WTC11 (cell line): ENCODE results near the gene ALKBH6. TPM values are rescaled to one million over a fixed set of nuclear protein-coding genes. Genes with fewer than 3 reads are reported as not detected.

Experiments
- ATAC-seq: fragments of 200-7000 bp; cut with Tn5 transposase; 2 replicates; pipeline ENCODE4 v1.10.0; 2021; ENCODE audit warnings: mild to moderate bottlenecking, moderate library complexity
- CTCF ChIA-PET: fragments of 300-600 bp; sonication (Branson Sonifier 250); formaldehyde crosslinking; loops from one replicate; lab custom pipeline; 2021; ENCODE audit warnings: antibody characterized with exemption; lab: Charles Lee
- POLR2A ChIA-PET: fragments of 350-600 bp; sonication (Branson Sonifier 250); formaldehyde crosslinking; loops from one replicate; lab custom pipeline; 2021; ENCODE audit warnings: antibody characterized with exemption; lab: Charles Lee
- DNase-seq: peaks from one replicate; pipeline ENCODE4 v3.0.0; 2021; ENCODE audit warnings: low spot score
- H3K27ac Mint-ChIP-seq: 2 replicates; pipeline ENCODE4 v1.8.0; 2021; ENCODE audit warnings: mixed read lengths
- H3K27me3 Mint-ChIP-seq: 2 replicates; pipeline ENCODE4 v1.8.0; 2021; ENCODE audit warnings: low read depth, mild to moderate bottlenecking, moderate library complexity, mixed read lengths
- H3K36me3 Mint-ChIP-seq: 2 replicates; pipeline ENCODE4 v1.8.0; 2021; ENCODE audit warnings: mixed read lengths
- H3K4me1 Mint-ChIP-seq: 2 replicates; pipeline ENCODE4 v1.8.0; 2022; ENCODE audit warnings: mixed read lengths
- H3K4me3 Mint-ChIP-seq: 2 replicates; pipeline ENCODE4 v1.8.0; 2021; ENCODE audit warnings: mild to moderate bottlenecking, moderate library complexity, mixed read lengths
- H3K9me3 Mint-ChIP-seq: 2 replicates; pipeline ENCODE4 v1.8.0; 2021; ENCODE audit warnings: mixed read lengths
- AFF4 ChIP-seq: sonication (generic); formaldehyde crosslinking; IDR thresholded peaks from 2 replicates; pipeline ENCODE4 v1.8.1; 2023; ENCODE audit warnings: mild to moderate bottlenecking, missing genetic modification reagents, borderline replicate concordance
- CBFB ChIP-seq: sonication (generic); formaldehyde crosslinking; IDR thresholded peaks from 2 replicates; pipeline ENCODE4 v1.8.1; 2022; ENCODE audit warnings: mild to moderate bottlenecking, low read depth, missing genetic modification reagents
- CREM ChIP-seq: sonication (generic); formaldehyde crosslinking; IDR thresholded peaks from 2 replicates; pipeline ENCODE4 v1.8.1; 2022; ENCODE audit warnings: mild to moderate bottlenecking, missing genetic modification reagents, moderate library complexity
- ERG ChIP-seq: fragments of 250-450 bp; sonication (Bioruptor Pico); IDR thresholded peaks from 2 replicates; pipeline ENCODE4 v1.8.0; 2021; ENCODE audit warnings: mild to moderate bottlenecking
- ETV6 ChIP-seq: sonication (generic); formaldehyde crosslinking; IDR thresholded peaks from 2 replicates; pipeline ENCODE4 v1.8.1; 2022; ENCODE audit warnings: mild to moderate bottlenecking, missing genetic modification reagents
- FOXK1 ChIP-seq: sonication (generic); formaldehyde crosslinking; IDR thresholded peaks from 2 replicates; pipeline ENCODE4 v1.8.0; 2022; ENCODE audit warnings: mild to moderate bottlenecking, moderate library complexity, missing genetic modification reagents
- FOXP4 ChIP-seq: sonication (generic); formaldehyde crosslinking; IDR thresholded peaks from 2 replicates; pipeline ENCODE4 v1.8.0; 2022; ENCODE audit warnings: mild to moderate bottlenecking, missing genetic modification reagents
- GTF2I ChIP-seq: fragments of 250-450 bp; sonication (Bioruptor Pico); conservative IDR thresholded peaks from 2 replicates; pipeline ENCODE4 v1.4.0; 2021; ENCODE audit warnings: mild to moderate bottlenecking
- JUN ChIP-seq: sonication (generic); formaldehyde crosslinking; IDR thresholded peaks from 2 replicates; pipeline ENCODE4 v1.8.0; 2023; ENCODE audit warnings: mild to moderate bottlenecking, missing genetic modification reagents
- MAX ChIP-seq: sonication (generic); formaldehyde crosslinking; IDR thresholded peaks from 2 replicates; pipeline ENCODE4 v1.8.0; 2022; ENCODE audit warnings: mild to moderate bottlenecking, missing genetic modification reagents
- NFATC4 ChIP-seq: fragments of 250-450 bp; sonication (Bioruptor Pico); IDR thresholded peaks from 2 replicates; pipeline ENCODE4 v1.9.0; 2021; ENCODE audit warnings: mild to moderate bottlenecking
- NFYB ChIP-seq: sonication (generic); formaldehyde crosslinking; conservative IDR thresholded peaks from 2 replicates; pipeline ENCODE4 v1.8.0; 2022; ENCODE audit warnings: low read depth, missing genetic modification reagents
- NR3C1 ChIP-seq: sonication (generic); formaldehyde crosslinking; conservative IDR thresholded peaks from 2 replicates; pipeline ENCODE4 v1.8.1; 2023; ENCODE audit warnings: low read depth, mild to moderate bottlenecking, missing genetic modification reagents
- PRRX2 ChIP-seq: fragments of 250-450 bp; sonication (Bioruptor Pico); IDR thresholded peaks from 2 replicates; pipeline ENCODE4 v1.8.0; 2021; ENCODE audit warnings: mild to moderate bottlenecking
- TEAD1 ChIP-seq: sonication (generic); formaldehyde crosslinking; IDR thresholded peaks from 2 replicates; pipeline ENCODE4 v1.8.0; 2022; ENCODE audit warnings: mild to moderate bottlenecking, missing genetic modification reagents
- TEAD4 ChIP-seq: sonication (generic); formaldehyde crosslinking; IDR thresholded peaks from 2 replicates; pipeline ENCODE4 v1.8.0; 2022; ENCODE audit warnings: mild to moderate bottlenecking, missing genetic modification reagents
- ZNF121 ChIP-seq: sonication (generic); formaldehyde crosslinking; IDR thresholded peaks from 2 replicates; pipeline ENCODE4 v1.8.0; 2023; ENCODE audit warnings: missing genetic modification reagents
- ZNF232 ChIP-seq: sonication (generic); formaldehyde crosslinking; IDR thresholded peaks from 2 replicates; pipeline ENCODE4 v1.8.0; 2022; ENCODE audit warnings: mild to moderate bottlenecking, missing genetic modification reagents
- ZNF317 ChIP-seq: sonication (generic); formaldehyde crosslinking; IDR thresholded peaks from 2 replicates; pipeline ENCODE4 v1.8.1; 2023; ENCODE audit warnings: low read depth, mild to moderate bottlenecking, moderate library complexity, missing genetic modification reagents, borderline replicate concordance
- ZNF416 ChIP-seq: fragments of 250-450 bp; sonication (Bioruptor Pico); IDR thresholded peaks from 2 replicates; pipeline ENCODE4 v1.9.0; 2021; ENCODE audit warnings: mild to moderate bottlenecking, inconsistent platforms
- ZNF671 ChIP-seq: fragments of 250-450 bp; sonication (Bioruptor Pico); IDR thresholded peaks from 2 replicates; pipeline ENCODE4 v1.8.0; 2021; ENCODE audit warnings: mild to moderate bottlenecking
- total RNA-seq: library from RNA; stranded (reverse); gene quantifications from 3 replicates; pipeline ENCODE4 v1.2.3, GENCODE V29; 2021
- TF ChIP-seq, protein P1 (sequence below): sonication (generic); formaldehyde crosslinking; IDR thresholded peaks from 2 replicates; pipeline ENCODE4 v1.8.0; 2023; ENCODE audit warnings: missing genetic modification reagents
- TF ChIP-seq, protein P2 (sequence below): sonication (generic); formaldehyde crosslinking; IDR thresholded peaks from 2 replicates; pipeline ENCODE4 v1.8.1; 2023; ENCODE audit warnings: mild to moderate bottlenecking, missing genetic modification reagents
- TF ChIP-seq, protein P3 (sequence below): sonication (generic); formaldehyde crosslinking; conservative IDR thresholded peaks from 2 replicates; pipeline ENCODE4 v1.8.1; 2022; ENCODE audit warnings: mild to moderate bottlenecking, missing genetic modification reagents

Gene ALKBH6
- total RNA-seq, 1 experiment from 2014 or later = 28.1 TPM

GRCh38 chr19:36019061-36019670 is 5.2 kb upstream of the ALKBH6 start:
- Mint-ChIP-seq H3K27ac (no peak overlapping the region), H3K9me3 (no peaks in the 10 kb centered on the region), H3K4me1 (peaks cover 11% of the 10 kb centered on the region), H3K36me3 (peaks cover 15% of the 10 kb centered on the region), H3K4me3 (no peak overlapping the region), H3K27me3 (no peaks in the 10 kb centered on the region)
- CTCF ChIA-PET = interaction anchor here (1.4 kb wide), 1 partner anchor 10 kb away, joined by 3 read pairs; the partner anchor contains the start of gene SYNE4
- DNase-seq (no peak), ATAC-seq (no peak)
- POLR2A ChIA-PET = no interaction called here
- TF ChIP-seq TEAD4 (CRISPR knock-in tag) (no peak), CREM (CRISPR knock-in tag) (no peak), TEAD1 (CRISPR knock-in tag) (no peak), FOXK1 (CRISPR knock-in tag) (no peak), ZNF671 (no peak), ZNF121 (CRISPR knock-in tag) (no peak), ETV6 (CRISPR knock-in tag) (no peak), FOXP4 (CRISPR knock-in tag) (no peak), GTF2I (CRISPR knock-in tag) (no peak), NFATC4 (no peak), ERG (CRISPR knock-in tag) (no peak), AFF4 (no peak), NFYB (CRISPR knock-in tag) (no peak), CBFB (CRISPR knock-in tag) (no peak)

DNA sequence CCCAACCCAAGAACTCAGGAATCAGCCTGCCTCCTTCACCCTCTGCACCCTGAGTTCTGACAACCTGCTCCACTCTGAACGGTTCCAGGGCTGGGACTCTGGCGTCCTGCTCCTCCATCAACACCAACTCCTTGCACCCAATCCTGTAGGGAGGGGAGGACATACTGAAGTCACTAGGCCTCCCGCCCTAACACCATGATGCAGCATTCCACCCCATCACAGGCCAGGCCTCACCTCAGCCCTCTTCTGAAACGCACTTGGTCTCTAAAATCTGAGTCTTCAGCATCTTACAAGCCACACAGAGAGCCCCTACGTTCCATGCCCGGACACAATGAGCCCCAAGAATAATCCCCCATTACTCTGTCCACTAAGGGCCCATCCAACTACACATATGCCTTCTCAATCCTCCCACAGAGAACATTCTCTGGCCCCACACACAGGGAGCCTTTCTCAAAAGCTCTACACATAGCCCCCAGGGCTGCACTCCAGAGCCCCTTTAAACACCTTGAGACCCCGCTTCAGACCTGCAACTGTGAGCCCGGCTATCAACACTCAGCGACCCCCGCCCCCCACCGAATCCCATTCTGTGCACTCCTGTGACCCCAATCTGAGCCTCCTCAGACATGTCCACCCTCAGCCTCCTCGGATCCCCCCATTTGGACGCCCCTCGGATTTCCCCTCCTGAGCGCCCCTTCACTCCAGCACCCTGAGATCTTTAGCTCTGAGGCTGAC is 567 bp downstream of the ALKBH6 start:
- H3K27ac Mint-ChIP-seq = peak overlapping the region; percentile 85
- TF ChIP-seq ETV6 (CRISPR knock-in tag) (no peak), PRRX2 (CRISPR knock-in tag) (no peak), ZNF317 (CRISPR knock-in tag) (no peak), CREM (CRISPR knock-in tag) (no peak), MAX (CRISPR knock-in tag) (no peak), JUN (CRISPR knock-in tag) (no peak), CBFB (CRISPR knock-in tag) (no peak), NR3C1 (CRISPR knock-in tag) (no peak), ZNF232 (CRISPR knock-in tag) (no peak), ZNF416 (CRISPR knock-in tag) (no peak), GTF2I (CRISPR knock-in tag) (no peak)
- TF ChIP-seq, protein P1, sequence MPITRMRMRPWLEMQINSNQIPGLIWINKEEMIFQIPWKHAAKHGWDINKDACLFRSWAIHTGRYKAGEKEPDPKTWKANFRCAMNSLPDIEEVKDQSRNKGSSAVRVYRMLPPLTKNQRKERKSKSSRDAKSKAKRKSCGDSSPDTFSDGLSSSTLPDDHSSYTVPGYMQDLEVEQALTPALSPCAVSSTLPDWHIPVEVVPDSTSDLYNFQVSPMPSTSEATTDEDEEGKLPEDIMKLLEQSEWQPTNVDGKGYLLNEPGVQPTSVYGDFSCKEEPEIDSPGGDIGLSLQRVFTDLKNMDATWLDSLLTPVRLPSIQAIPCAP (CRISPR knock-in tag) = no peak
- TF ChIP-seq, protein P2, sequence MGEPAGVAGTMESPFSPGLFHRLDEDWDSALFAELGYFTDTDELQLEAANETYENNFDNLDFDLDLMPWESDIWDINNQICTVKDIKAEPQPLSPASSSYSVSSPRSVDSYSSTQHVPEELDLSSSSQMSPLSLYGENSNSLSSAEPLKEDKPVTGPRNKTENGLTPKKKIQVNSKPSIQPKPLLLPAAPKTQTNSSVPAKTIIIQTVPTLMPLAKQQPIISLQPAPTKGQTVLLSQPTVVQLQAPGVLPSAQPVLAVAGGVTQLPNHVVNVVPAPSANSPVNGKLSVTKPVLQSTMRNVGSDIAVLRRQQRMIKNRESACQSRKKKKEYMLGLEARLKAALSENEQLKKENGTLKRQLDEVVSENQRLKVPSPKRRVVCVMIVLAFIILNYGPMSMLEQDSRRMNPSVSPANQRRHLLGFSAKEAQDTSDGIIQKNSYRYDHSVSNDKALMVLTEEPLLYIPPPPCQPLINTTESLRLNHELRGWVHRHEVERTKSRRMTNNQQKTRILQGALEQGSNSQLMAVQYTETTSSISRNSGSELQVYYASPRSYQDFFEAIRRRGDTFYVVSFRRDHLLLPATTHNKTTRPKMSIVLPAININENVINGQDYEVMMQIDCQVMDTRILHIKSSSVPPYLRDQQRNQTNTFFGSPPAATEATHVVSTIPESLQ = no peak
- TF ChIP-seq, protein P3, sequence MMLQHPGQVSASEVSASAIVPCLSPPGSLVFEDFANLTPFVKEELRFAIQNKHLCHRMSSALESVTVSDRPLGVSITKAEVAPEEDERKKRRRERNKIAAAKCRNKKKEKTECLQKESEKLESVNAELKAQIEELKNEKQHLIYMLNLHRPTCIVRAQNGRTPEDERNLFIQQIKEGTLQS (CRISPR knock-in tag) = no peak
- POLR2A ChIA-PET = interaction anchor here (1.0 kb wide), 1 partner anchor 40 kb away, joined by 3 read pairs; the partner anchor contains the start of gene THAP8
- ATAC-seq (no peak), DNase-seq (no peak)
- CTCF ChIA-PET = interaction anchor here (0.7 to 1.5 kb wide), 13 partner anchors 14 to 194 kb away, joined by 3 to 10 read pairs (median 3); partner anchors contain the start of gene THAP8
- H3K9me3 Mint-ChIP-seq = no peaks in the 10 kb centered on the region
- H3K36me3 Mint-ChIP-seq = peaks cover 6% of the 10 kb centered on the region
- peaks cover 16% of the 10 kb centered on the region for H3K27me3 Mint-ChIP-seq
- H3K4me1 Mint-ChIP-seq = peaks cover 31% of the 10 kb centered on the region
- peak overlapping the region; percentile 100 for H3K4me3 Mint-ChIP-seq
